Measurements from ENCODE around the gene PTPN3. TPM values are rescaled to one million over a fixed set of nuclear protein-coding genes. Genes with fewer than 3 reads are reported as not detected.

PTPN3 gene
- total and polyA plus RNA-seq, 4 donors = 6.3 to 30.3 (median 23.5) TPM

- Histone ChIP-seq H3K4me1 (ENCODE audit: control insufficient read depth in 4 of 4, insufficient read depth in 4 of 4, low read length in 3 of 4) (no peaks in the 10 kb centered on the region), H3K27me3 (ENCODE audit: control insufficient read depth in 4 of 4, insufficient read depth in 4 of 4, low read length in 3 of 4) (no peaks in the 10 kb centered on the region), H3K4me3 (ENCODE audit: low read depth in 1 of 3, low read length in 3 of 3) (no peak overlapping the region), H3K27ac (ENCODE audit: low read depth in 1 of 2, low read length in 2 of 2) (no peak overlapping the region), H3K36me3 (ENCODE audit: control insufficient read depth in 4 of 4, insufficient read depth in 3 of 4, low read depth in 1 of 4, low read length in 3 of 4) (peaks cover 4 to 24% (median 18%) of the 10 kb centered on the region in 4 donors), H3K9me3 (ENCODE audit: control insufficient read depth in 4 of 4, low read length in 3 of 4) (no peaks in the 10 kb centered on the region), H3K9ac (ENCODE audit: low read depth in 1 of 2, low read length in 2 of 2) (no peak overlapping the region)
- DNase-seq (ENCODE audit: low spot score) = no peak
- 67% methylated on average over 3 of the region's 3 CpGs for WGBS
- no peak for TF ChIP-seq RXRA (IDR thresholded peaks at IDR 0.05)
- no peak for TF ChIP-seq FOXA1 (IDR thresholded peaks at IDR 0.05)
- no peak for TF ChIP-seq RAD21 (IDR thresholded peaks at IDR 0.05)
- no peak for TF ChIP-seq NR2F2 (IDR thresholded peaks at IDR 0.05)
- TF ChIP-seq ZBTB33 (IDR thresholded peaks at IDR 0.05) = no peak
- no peak for TF ChIP-seq YY1 (IDR thresholded peaks at IDR 0.05)
- TF ChIP-seq TAF1 (conservative IDR thresholded peaks at IDR 0.05) = no peak
- TF ChIP-seq GABPA (IDR thresholded peaks at IDR 0.05 in 1 of 2, conservative IDR thresholded peaks at IDR 0.05 in 1 of 2) = no peak
- TF ChIP-seq ATF3 (IDR thresholded peaks at IDR 0.05) = no peak
- no peak for TF ChIP-seq FOXA2 (IDR thresholded peaks at IDR 0.05)
- no peak for TF ChIP-seq JUND (IDR thresholded peaks at IDR 0.05)
- no peak for TF ChIP-seq EGR1 (IDR thresholded peaks at IDR 0.05; ENCODE audit: low read depth in 2 of 2)
- no peak for TF ChIP-seq SP1 (IDR thresholded peaks at IDR 0.05)
- no peak for TF ChIP-seq REST (IDR thresholded peaks at IDR 0.05)
- no peak for TF ChIP-seq CTCF (IDR thresholded peaks at IDR 0.05; ENCODE audit: low read depth, low read length, missing input control)
- TF ChIP-seq MAX (IDR thresholded peaks at IDR 0.05) = no peak
- TF ChIP-seq HNF4G (IDR thresholded peaks at IDR 0.05) = no peak
- TF ChIP-seq HNF4A (conservative IDR thresholded peaks at IDR 0.05) = no peak
Measured at GRCh38 chr9:109453210-109453842, 44.8 kb downstream of the PTPN3 start.
